Motor neuron (in vitro differentiated cells): ENCODE results near the gene HS3ST6. TPM values are rescaled to one million over a fixed set of nuclear protein-coding genes. Genes with fewer than 3 reads are reported as not detected.
"Not testable (repeated sequence)": the region's sequence is repeated elsewhere in the genome, so short reads cannot be mapped to it uniquely, and the experiment has no call there.

Experiments used
- ATAC-seq, 8 experiments: fragments of 200-7000 bp; cut with Tn5 transposase; replicated peaks in 6 of 8; 2 replicates each; pipeline ENCODE4 v1.8.0; 2021; ENCODE audit warnings: mild to moderate bottlenecking in 8 of 8, moderate library complexity in 8 of 8
- H3K27ac ChIP-seq, 2 donors: fragments of 250-450 bp; sonication (Bioruptor Pico); 2 replicates each; pipeline ENCODE4 v1.9.0; 2021; ENCODE audit warnings: antibody characterized with exemption in 2 of 2, mild to moderate bottlenecking in 2 of 2, moderate library complexity in 1 of 2
- H3K4me1 ChIP-seq, 2 donors: fragments of 250-450 bp; sonication (Bioruptor Pico); replicated peaks in 1 of 2; 2 replicates each; pipeline ENCODE4 v1.6.1; 2021; ENCODE audit warnings: antibody characterized with exemption in 2 of 2, mild to moderate bottlenecking in 2 of 2, moderate library complexity in 1 of 2
- H3K4me3 ChIP-seq, 5 donors: fragments of 250-450 bp; sonication (Bioruptor Pico); 2 replicates each; pipeline ENCODE4 v1.9.0; 2021; ENCODE audit warnings: antibody characterized with exemption in 5 of 5, mild to moderate bottlenecking in 5 of 5, moderate library complexity in 4 of 5
- WGBS, 10 experiments: fragments of 450-650 bp; shearing (Covaris generic); methylation state at CpG; one replicate each; pipeline ENCODE4 v1.0.0; 2022; 5-methylcytosine and 5-hydroxymethylcytosine counted together
- in situ Hi-C, 9 experiments: fragments of 400-800 bp; cut with MboI; loops; one replicate each; pipeline ENCODE4 v1.15.0; 2021; ENCODE audit warnings: low sequenced_read_pairs in 9 of 9, low pct_unique_long_range_greater_than_20kb in 2 of 9; ENCODE audit not compliant: unreplicated experiment in 9 of 9
- total RNA-seq, 8 experiments: library from RNA; unstranded; fragments of 300-600 nt; gene quantifications; 2 replicates each; pipeline versions ENCODE4 v1.2.3 to v1.2.4, GENCODE V29; 2022

The HS3ST6 gene
- total RNA-seq, 8 experiments from 2014 or later: 0.25 to 1.1 TPM; not detected in 6

- WGBS, 10 experiments: 0 to 80% (median 25%) methylated on average over 1 to 4 of the region's 4 CpGs; no CpG with 5 or more reads in 2 of the 10 experiments
- no peak overlapping the region for H3K27ac ChIP-seq
- H3K4me1 ChIP-seq: no peaks in the 10 kb centered on the region
- no peak for ATAC-seq
- no peak overlapping the region for H3K4me3 ChIP-seq
- in situ Hi-C loops: no loop called here
Measured at GRCh38 chr16:1890708-1891050, 27.5 kb downstream of the HS3ST6 start.

DNA sequence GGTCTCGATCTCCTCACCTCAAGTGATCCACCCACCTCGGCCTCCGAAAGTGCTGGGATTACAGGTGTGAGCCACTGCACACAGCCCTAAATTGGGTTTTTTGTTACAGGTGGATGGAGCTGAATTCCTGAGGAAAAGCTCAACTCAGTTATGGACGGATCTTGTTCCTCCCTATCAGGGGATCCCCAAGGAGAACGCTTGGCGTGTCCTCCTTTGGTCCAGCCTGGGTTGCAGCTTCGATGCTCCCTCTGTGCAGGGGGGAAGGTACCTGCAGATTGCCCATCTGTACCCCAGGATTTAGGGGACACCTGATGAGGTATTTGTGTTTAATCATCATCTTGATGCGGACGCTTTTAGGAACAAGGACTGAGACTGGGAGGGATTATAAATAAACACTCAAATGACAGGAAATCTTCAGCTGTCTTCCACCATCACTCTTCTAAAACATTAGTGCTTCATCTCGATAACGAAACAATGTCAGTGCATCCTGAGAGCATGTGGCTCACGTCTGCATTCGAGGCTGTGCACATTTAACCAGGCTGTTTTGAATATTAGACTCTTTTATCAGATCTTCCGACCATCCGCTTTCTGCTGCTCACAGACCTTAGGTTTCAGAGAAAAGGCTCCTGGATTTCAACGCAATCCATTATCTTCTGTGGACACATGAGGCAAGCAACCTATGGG is 28.0 kb downstream of the HS3ST6 start:
- 0 to 88% (median 56%) methylated on average over 1 to 15 of the region's 16 CpGs for WGBS, 10 experiments
- in situ Hi-C loops: no loop called here

GRCh38 chr16:1887711-1888354 is 30.4 kb downstream of the HS3ST6 start:
- Histone ChIP-seq H3K4me1 (no peaks in the 10 kb centered on the region), H3K4me3 (no peak overlapping the region), H3K27ac (no peak overlapping the region)
- peak in 2 of 8 experiments; percentile 17 to 44 for ATAC-seq
- in situ Hi-C loops: no loop called here
- 31 to 100% (median 80%) methylated on average over 2 to 13 of the region's 14 CpGs for WGBS, 10 experiments

More for the DNA sequence above, 28.0 kb downstream of the HS3ST6 start:
- Histone ChIP-seq H3K4me3 (no peak overlapping the region), H3K27ac (no peak overlapping the region), H3K4me1 (no peaks in the 10 kb centered on the region)
- no peak for ATAC-seq

- Histone ChIP-seq H3K27ac (no peak overlapping the region), H3K4me1 (no peaks in the 10 kb centered on the region), H3K4me3 (no peak overlapping the region)
- ATAC-seq: no peak
- WGBS, 10 experiments: 40 to 100% (median 80%) methylated on average over 1 to 5 of the region's 5 CpGs; no CpG with 5 or more reads in 2 of the 10 experiments
- in situ Hi-C loops: no loop called here
Measured at GRCh38 chr16:1884889-1885288, 33.3 kb downstream of the HS3ST6 start.

DNA sequence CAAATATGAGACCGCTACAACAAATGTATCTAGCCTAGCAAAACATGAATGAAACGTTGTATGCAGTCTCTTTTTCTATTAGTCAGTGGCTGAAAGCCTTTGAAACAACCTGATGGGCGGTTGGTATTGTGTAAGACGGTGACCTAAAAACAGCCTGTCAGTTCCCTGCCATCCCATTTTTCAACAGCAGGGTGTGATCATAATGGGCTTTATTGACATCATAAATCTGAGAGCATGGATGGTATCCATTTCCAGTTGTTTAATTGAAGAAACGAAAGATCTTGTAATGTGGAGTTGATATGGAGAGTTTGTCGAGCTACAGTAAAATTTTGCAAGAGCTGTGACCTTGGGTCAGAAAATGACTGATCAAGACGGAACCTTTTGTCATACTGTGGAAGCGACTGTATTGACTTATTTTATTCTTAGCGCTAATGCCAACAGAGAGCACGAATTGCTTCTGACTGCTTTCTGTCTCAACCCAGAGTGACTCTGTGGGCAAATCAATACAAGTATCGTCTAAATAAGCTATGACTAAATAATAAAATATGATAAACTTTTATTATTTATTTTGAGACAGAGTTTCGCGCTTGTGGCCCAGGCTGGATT is 34.0 kb downstream of the HS3ST6 start:
- Histone ChIP-seq H3K4me1 (no peaks in the 10 kb centered on the region), H3K27ac (no peak overlapping the region), H3K4me3 (no peak overlapping the region)
- in situ Hi-C loops: no loop called here
- WGBS, 10 experiments: 48 to 76% (median 57%) methylated on average over 4 to 13 of the region's 13 CpGs
- ATAC-seq: peak in 2 of 8 experiments; percentile 31 to 36

DNA sequence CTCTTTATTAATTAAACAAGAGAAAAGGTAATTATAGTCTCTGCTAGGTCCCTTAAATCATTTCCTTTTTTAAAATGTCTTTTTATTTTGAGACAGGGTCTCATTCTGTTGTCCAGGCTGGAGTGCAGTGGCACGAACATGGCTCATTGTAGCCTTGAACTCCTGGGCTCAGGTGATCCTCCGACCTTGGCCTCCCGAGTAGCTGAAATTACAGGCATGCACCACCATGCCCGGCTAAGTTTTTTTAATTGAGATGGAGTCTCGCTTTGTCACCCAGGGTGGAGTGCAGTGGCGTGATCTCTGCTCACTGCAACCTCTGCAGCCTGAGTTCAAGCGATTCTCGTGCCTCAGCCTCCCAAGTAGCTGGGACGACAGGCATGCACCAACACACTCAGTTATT is 37.0 kb downstream of the HS3ST6 start:
- H3K4me1 ChIP-seq, ATAC-seq, H3K27ac ChIP-seq, H3K4me3 ChIP-seq, in situ Hi-C loops: not testable (repeated sequence)
- 20 to 88% (median 67%) methylated on average over 1 to 9 of the region's 9 CpGs; no CpG with 5 or more reads in 1 of the 10 experiments for WGBS, 10 experiments

GRCh38 chr16:1879477-1879876 is 38.7 kb downstream of the HS3ST6 start:
- no peak overlapping the region for H3K4me3 ChIP-seq
- H3K27ac ChIP-seq: no peak overlapping the region
- in situ Hi-C loops: no loop called here
- no peaks in the 10 kb centered on the region for H3K4me1 ChIP-seq
- 0 to 60% (median 21%) methylated on average over 1 to 2 of the region's 2 CpGs; no CpG with 5 or more reads in 4 of the 10 experiments for WGBS, 10 experiments
- ATAC-seq: no peak

DNA sequence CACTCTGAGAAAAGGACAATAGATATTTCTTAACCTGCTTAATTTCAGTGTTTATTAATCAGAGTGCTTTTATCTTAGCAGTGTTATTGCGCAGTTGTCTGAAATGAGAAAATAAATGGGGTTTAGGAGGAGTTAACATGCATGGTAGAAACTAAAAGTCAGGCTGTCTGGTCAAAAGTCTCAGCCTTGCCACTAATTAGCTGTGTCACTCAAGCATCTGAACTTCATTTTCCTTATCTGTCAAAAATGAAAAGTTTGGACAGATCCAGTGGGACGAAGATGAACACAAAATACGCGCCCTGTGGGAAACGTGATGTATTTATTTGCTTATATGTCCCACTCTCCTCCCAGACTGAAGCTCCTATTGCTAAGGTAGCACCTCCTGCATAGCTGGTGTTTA is 40.0 kb downstream of the HS3ST6 start:
- no peak for ATAC-seq
- 55 to 80% (median 71%) methylated on average over 2 to 5 of the region's 5 CpGs; no CpG with 5 or more reads in 1 of the 10 experiments for WGBS, 10 experiments
- Histone ChIP-seq H3K4me1 (no peaks in the 10 kb centered on the region), H3K4me3 (no peak overlapping the region), H3K27ac (no peak overlapping the region)
- in situ Hi-C loops: no loop called here

DNA sequence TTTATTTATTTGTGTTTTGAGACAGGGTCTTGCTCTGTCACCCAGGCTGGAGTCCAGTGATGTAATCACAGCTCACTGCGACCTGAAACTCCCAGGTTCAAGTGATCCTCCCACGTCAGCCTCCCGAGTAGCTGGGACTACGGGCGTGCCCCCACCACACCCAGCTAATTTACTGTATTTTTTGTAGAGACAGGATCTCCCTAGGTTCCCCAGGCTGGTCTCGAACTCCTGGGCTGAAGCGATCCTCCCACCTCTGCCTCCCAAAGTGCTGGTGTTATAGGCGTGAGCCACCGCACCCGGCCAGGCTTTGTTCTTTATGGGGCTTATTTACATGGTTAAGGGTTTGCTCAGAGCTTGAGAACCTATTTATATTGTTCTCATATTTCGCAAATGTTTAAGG is 40.4 kb downstream of the HS3ST6 start:
- in situ Hi-C loops: no loop called here
- no peak overlapping the region for H3K4me3 ChIP-seq
- ATAC-seq: peak in 1 of 8 experiments; percentile 27
- WGBS, 10 experiments: 35 to 85% (median 60%) methylated on average over 1 to 11 of the region's 11 CpGs; no CpG with 5 or more reads in 2 of the 10 experiments
- H3K4me1 ChIP-seq: no peaks in the 10 kb centered on the region
- no peak overlapping the region for H3K27ac ChIP-seq

- Histone ChIP-seq H3K4me3 (no peak overlapping the region), H3K27ac (no peak overlapping the region), H3K4me1 (no peaks in the 10 kb centered on the region)
- ATAC-seq: no peak
- in situ Hi-C loops: no loop called here
- WGBS, 10 experiments: 20 to 74% (median 37%) methylated on average over 1 to 6 of the region's 6 CpGs; no CpG with 5 or more reads in 3 of the 10 experiments
Measured at GRCh38 chr16:1877089-1877488, 41.1 kb downstream of the HS3ST6 start.

- in situ Hi-C loops: no loop called here
- WGBS, 10 experiments: 61 to 94% (median 74%) methylated on average over 1 to 7 of the region's 7 CpGs; no CpG with 5 or more reads in 1 of the 10 experiments
- H3K4me3 ChIP-seq: no peak overlapping the region
- no peak overlapping the region for H3K27ac ChIP-seq
- no peaks in the 10 kb centered on the region for H3K4me1 ChIP-seq
- no peak for ATAC-seq
Measured at GRCh38 chr16:1876468-1876867, 41.7 kb downstream of the HS3ST6 start.

DNA sequence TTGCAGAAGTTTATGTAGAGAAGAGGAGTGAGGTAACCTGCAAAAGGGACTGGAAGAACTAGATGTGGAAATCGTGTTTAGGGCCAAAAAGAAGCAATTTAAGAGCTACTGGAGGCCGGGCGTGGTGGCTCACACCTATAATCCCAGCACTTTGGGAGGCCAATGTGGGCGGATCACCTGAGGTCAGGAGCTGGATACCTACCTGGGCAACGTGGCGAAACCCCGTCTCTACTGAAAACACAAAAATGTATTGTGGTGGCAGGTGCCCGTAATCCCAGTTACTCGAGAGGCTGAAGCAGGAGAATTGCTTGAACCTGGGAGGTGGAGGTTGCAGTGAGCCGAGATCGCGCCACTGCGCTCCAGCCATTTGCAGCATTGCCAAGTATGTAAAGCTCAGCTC is 42.1 kb downstream of the HS3ST6 start:
- H3K27ac ChIP-seq, ATAC-seq, in situ Hi-C loops, H3K4me1 ChIP-seq, H3K4me3 ChIP-seq: not testable (repeated sequence)
- WGBS, 10 experiments: 53 to 95% (median 75%) methylated on average over 3 to 8 of the region's 13 CpGs; no CpG with 5 or more reads in 1 of the 10 experiments

- WGBS, 10 experiments: 36 to 66% (median 49%) methylated on average over 1 to 6 of the region's 6 CpGs; no CpG with 5 or more reads in 1 of the 10 experiments
- in situ Hi-C loops: no loop called here
- H3K4me1 ChIP-seq: no peaks in the 10 kb centered on the region
- ATAC-seq: no peak
- H3K4me3 ChIP-seq: no peak overlapping the region
- no peak overlapping the region for H3K27ac ChIP-seq
Measured at GRCh38 chr16:1874854-1875253, 43.4 kb downstream of the HS3ST6 start.
